GM19023 (cell line): Measurements from ENCODE around the gene EGF.
A peak's percentile ranks its signal among the peaks of the same experiment; 100 is the strongest.
"Not testable (repeated sequence)": the region's sequence is repeated elsewhere in the genome, so short reads cannot be mapped to it uniquely, and the experiment has no call there.

Experiments used
- ATAC-seq: cut with Tn5 transposase; IDR thresholded peaks from one replicate; pipeline ENCODE4 v1.9.1; 2021; ENCODE audit warnings: mild to moderate bottlenecking, moderate library complexity; ENCODE audit not compliant: unreplicated experiment

The EGF gene

DNA sequence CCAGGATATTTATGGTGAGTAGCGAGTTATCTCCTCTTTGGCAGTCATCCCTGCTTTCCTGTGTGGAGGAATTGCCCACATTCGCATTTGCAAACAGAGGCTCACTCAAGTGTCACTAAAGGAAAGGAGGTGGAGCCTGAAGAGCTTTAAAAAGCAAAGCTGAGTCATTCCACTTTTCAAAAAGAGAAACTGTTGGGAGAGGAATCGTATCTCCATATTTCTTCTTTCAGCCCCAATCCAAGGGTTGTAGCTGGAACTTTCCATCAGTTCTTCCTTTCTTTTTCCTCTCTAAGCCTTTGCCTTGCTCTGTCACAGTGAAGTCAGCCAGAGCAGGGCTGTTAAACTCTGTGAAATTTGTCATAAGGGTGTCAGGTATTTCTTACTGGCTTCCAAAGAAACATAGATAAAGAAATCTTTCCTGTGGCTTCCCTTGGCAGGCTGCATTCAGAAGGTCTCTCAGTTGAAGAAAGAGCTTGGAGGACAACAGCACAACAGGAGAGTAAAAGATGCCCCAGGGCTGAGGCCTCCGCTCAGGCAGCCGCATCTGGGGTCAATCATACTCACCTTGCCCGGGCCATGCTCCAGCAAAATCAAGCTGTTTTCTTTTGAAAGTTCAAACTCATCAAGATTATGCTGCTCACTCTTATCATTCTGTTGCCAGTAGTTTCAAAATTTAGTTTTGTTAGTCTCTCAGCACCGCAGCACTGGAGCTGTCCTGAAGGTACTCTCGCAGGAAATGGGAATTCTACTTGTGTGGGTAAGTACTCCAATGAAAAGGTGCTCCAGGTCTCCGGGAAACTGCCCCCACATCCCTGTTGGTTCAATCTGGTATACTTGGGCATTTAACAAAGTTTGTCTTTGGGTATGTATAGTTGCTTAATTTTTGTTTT is at the start of gene EGF:
Gene EGF (plus strand): TSS at position 178 of the 890 bp plus-strand sequence. CDS start 453 bp downstream, at position 631.
- ATAC-seq: no peak

DNA sequence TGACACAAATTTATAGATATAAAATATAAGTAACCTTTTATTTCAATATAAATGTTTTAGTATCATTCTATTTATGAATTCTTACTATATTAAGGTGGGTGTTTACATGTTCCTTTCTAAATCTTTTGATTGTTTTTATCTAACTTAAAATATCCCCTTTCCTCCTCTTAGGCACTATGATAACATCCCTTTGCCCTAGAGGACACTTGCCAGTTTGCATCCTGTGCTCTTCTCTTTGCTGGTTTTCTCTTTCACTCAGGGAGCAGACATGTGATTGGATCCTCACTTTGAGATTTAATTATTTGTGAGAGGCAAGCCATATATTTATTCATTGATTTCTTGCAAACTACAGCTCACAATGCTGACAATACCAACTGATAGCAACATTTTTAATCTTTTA is 48.5 kb upstream of the EGF start:
- ATAC-seq: no peak

DNA sequence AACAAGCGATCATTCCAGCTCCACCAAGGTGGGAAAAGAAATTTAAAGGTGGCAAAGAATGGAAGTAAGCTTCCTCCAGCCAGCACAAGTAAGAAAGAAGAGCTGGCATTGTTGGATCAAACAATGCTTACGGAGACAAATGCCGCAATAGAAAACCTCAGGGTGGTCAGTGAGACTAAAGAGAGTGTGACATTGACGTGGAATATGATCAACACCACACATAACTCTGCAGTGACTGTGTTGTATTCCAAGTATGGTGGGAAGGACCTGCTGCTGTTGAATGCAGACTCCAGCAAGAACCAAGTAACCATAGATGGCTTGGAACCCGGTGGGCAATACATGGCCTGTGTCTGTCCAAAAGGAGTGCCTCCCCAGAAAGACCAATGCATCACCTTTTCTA is 42.6 kb upstream of the EGF start:
- no peak for ATAC-seq

DNA sequence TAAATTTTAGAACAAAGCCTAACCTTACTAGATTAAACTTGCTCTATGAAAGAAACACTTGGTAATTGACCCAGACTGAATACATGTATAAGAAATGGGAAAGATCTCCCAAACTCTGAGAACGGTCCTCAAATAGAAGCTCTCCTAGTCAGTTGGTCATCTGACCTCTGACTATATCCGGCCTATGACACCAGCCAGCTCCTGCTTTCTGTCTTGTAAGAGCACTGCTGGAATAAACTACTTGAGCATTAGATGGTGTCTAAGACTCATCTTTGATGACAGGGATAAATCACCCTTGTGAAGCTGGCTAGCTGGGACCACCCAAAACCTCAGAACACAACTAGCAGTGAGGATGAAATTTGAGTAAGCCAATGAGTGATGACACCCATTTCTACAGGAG is 40.6 kb upstream of the EGF start:
- ATAC-seq: no peak

DNA sequence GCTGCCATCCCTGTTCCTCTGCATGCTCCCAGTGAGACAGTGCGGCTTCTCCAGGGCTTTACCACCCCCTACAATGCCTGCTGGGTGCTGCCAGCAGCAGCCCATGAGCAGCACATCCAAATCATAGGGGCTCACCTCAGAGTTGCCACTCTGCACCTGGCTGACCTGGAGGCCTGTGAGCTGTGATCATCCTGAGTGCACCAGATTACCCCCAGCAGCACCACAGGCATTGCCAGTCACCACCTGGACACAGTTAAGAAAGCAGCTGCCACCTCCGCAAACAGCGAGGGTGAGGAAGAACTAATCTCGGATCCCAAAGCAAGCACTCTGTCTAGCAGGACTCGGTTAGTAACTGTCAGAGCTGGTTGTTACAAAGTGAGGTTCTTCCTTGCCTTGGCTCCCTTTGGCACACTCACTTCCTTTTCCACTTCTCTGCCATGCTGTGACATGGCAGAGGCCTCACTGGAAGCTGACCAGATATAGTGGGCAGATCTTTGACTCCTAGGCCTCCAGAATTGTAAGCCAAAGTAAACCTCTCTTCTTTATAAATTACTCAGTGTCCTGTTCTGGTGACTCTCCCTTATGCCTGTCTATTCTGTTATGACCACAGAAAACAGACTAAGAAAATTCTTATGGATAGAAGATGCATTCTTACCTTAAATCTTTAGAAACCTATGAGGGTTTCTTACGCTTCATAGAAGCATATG is 39.6 kb upstream of the EGF start:
- no peak for ATAC-seq

DNA sequence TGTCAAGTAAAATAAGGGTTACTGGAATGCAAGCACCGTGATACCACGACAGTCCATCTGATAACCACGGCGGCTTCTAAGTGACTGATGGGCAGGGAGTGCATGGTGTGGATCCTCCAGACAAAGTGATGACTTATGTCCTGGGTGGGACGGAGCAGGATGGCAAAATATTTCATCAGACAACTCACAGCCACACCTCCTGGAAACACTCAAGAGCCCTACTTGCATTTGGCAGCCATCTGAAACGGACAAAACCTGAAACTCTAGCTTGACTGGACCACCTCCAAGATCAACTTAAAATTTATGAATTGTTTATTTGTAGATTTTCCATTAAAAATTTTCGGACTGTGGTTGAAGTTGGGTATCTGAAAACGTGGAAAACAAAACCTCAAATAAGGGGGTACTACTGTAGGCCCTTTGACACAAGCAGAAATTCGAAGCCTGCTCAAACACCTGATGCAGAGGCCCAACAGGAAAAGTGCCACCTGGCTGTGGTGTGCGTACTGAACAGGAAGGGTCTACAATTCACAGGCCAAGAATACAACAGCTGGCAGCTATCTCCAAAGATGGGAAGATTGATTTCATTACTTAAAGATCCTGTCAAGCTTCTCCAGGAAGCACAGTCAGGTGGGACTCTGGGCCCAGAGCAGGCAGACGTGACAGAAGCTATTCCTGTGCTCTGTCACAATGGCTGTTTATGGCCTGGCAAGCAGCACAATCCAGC is 38.7 kb upstream of the EGF start:
- ATAC-seq: no peak

DNA sequence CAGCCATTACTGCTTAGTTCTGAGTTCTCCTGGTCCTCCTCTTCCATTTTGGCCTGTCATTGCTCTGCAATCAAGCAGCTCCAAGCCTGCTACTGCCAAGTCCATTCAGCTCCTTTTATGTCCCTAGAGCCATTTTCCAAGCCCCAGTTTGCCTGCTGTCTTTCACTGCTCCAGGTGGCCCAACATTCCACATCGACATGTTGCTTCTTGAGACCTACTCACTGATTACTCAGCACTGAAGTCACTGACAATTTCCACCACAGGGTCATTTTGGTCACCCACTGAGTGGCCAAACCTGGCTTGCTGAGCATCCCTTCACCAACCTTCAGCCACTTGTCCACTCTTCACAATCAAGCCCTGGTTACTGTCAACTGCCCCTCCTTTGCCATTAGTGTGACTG is 37.6 kb upstream of the EGF start:
- no peak for ATAC-seq

DNA sequence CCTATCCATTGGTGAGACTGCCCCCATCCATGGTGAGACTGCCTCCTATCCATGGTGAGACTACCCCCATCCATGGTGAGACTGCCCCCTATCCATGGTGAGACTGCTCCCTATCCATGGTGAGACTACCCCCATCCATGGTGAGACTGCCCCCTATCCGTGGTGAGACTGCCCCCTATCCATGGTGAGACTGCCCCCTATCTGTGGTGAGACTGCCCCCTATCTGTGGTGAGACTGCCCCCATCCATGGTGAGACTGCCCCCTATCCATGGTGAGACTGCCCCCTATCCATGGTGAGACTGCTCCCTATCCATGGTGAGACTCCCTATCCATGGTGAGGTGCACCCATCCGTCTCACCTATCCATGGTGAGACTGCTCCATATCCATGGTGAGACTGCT is 37.1 kb upstream of the EGF start:
- ATAC-seq: not testable (repeated sequence)

DNA sequence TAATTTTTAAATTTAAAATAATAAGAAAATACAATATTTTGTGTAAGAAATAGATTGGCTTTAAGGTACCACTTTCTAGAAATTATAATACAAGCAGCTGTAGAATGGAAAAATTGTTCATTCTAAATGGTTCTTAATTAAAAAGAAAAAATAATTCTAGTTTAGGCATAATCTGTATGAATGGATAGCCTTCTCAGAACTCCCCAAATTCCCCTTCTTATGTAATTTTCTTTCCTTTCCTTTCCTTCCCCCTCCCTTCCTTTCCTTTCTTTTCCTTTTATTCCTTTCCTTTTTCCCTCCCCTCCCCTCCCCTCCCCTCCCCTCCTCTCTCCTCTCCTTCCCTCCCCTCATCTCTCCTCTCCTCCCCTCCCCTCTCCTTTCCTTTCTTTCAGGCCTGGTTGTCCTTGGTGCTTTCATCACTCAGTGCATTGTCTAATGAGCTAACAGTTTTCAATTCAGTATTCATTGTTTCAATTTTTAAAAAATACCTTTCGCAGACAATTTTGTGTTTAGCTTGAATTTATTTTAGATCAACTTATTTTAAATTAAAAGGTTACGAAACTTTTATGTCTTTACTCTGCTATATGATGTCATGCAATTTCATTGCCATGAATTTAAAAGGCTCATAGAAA is 35.9 kb upstream of the EGF start:
- no peak for ATAC-seq

DNA sequence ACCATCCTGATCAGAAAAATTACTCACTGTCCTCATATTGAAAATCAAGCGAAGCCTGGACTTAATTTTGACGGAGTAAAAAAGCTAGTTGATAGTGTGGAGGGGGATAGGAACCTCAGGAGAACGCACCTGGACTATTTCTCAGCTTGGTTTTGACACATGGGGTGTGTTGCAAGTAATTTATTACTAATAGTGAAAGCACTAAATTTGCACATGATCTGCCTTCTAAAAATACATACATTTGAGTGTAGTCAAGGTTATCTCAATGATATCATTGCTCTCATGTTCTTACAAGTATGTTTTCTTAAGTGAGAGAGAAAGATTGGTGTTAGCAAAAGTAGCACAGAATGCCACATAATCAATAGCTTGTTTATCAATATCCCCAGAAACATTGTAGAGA is 35.3 kb upstream of the EGF start:
- peak; percentile 68 for ATAC-seq

DNA sequence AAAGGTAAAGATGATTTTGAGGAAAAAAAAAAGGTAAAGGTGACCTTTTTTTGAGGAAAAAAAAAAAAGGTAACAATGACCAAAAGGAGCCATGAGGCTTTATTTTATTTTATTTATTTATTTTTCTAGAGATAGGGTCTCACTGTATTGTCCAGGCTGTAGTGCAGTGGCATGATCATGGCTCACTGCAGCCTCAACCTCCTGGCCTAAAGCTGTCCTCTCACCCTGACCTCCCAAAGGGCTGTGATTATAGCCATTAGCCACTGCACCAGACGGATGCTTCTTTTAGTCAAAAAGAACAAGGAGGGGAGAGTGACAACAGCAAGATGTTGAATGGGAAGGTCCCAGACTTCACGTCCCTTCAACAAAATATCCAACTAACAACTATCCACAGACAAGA is 34.3 kb upstream of the EGF start:
- no peak for ATAC-seq

DNA sequence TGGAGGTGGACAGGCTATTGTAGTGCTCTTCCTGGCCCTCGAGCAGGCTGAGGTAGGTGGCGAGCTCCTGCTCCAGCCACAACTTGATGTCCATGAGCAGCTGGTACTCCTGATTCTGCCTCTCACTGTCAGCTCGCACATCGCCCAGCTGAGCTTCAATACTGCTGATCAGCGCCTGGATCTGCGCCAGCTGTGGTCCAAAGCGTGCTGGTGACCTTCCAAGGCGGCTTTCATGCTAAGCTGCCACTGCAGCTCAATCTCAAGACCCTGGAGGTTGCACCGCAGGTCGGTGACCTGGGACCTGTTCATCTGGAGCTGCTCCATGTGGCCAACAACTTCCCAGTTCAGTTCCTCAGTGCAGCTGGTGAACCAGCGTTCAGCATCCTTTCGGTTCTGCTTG is 33.6 kb upstream of the EGF start:
- no peak for ATAC-seq

DNA sequence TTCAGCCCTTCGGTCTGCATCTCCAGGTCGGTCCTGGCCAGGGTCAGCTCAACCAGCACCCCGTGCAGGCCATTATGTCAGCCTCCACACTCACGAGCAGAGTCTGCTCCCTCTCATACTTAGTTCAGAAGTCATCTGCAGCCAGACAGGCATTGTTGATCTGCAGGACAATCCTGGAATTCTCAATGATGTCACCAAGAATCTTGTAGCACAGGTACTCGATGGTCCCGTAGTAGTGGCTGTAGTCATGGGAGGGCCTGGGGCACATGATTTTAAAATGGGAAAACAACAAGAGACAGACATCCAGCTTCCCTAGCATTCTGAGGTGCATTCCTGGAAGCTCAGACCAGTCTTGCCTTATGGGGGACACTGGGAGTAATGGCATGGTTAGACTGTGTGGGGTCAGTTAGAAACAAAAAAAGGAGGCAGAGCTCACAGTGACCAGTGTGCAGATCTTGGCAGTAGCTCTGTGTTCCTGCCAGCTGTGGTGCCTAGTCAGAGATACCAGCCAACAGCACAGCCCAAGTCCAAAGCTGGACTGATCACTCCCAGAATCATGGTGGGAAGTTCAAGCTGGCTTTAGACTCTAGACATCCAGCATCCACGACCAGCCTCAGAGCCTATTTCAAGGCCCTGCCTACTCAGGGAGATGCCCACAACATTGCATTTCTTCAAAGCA is 32.9 kb upstream of the EGF start:
- no peak for ATAC-seq

DNA sequence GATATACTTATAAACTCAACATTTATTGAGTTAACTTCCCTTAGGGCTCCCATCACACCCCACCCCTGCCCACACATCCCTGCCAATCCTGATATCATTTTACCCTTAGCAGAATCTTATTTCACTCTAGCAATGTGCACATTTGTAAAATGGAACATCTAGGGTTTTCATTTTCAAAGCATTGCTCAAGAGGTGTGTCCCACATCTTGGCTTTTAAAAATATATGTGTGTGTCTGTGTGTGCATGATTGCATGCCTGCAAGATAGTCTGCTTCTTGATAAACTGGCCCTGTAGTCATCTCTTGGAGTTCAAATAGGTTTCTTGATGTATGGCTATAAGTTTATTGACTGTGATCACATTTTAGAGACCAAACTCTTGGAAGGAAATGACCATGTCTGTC is 26.4 kb upstream of the EGF start:
- no peak for ATAC-seq

DNA sequence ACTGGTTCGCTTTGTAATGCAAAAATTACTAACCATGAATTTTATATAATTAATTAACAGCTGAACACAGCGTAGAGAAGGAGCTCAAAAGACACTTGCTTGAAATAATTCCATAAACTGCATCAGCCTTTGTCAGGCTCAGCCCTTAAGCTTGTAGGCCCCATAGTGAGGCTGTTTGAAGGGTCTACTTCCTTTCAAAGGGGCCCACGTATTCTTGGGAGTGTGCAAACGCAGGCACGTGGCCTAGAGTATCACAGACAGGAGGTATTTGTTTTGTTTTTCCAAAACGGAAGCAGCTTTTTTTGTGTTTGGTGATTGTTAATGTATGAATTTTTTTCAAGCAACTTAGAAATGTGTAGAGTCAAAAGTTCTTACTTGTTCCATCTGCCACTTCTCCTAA is 25.6 kb upstream of the EGF start:
- no peak for ATAC-seq

DNA sequence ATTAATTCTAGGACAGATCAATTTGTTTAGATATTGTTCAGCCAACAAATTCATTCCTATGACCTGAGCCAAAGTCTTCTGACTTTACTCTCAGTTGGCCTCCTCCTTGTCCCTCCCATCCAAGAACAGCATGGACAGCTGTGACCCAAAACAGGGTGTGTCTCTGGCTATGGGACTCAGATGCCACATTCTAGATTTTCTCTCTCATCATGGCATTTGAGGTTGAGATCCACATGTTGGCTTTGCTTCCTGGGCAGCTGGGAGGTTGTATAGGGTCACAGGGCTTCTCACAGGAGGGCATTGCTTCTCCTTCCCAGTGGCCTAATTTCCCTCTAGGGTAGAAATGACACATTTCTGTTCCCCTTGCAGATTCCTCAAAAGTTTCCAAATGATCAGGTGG is 22.6 kb upstream of the EGF start:
- ATAC-seq: no peak

DNA sequence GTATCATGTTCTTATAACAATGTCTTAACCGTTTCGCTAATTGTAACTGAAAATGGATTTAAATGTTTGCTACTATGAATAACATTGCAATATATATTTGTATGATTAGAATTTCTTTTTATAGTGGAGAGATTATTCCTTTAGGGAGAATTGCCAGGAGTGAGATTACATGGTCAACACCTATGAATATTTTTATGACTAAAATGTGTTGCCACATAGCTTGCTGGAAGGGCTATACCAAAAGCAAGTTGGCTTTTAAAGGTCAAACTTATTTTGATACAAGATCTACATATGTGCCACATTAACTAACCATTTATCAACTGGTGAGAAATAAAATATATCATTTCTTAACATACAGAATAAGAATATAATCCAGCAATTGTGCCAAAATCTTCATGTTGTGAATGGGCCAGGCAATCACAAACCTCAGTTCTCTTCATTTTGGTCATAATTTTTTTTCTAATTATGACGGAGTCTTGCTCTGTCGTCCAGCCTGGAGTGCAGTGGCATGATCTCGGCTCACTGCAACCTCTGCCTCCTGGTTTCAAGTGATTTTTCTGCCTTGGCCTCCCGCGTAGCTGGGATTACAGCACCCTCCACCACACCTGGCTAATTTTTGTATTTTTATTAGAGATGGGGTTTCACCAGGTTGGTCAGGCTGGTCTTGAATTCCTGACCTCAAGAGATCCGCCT is 10.0 kb upstream of the EGF start:
- ATAC-seq: no peak

DNA sequence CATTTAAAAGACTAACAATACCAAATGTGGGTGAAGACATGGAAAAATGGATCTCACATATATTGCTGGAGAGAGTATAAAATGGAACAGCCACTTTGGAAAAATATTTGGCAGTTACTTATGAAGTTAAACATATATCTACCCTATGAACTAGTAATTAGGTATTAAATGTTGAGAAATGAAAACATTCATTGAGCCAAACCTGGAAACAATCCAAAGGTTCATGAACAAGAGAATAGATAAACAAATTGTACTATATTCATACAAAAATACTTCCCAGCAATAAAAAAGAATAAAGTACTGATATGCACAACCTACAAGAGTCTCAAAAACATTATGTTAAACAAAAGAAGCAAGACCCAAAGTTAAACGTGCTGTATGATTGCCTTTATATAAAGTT is 4.0 kb upstream of the EGF start:
- ATAC-seq: no peak

DNA sequence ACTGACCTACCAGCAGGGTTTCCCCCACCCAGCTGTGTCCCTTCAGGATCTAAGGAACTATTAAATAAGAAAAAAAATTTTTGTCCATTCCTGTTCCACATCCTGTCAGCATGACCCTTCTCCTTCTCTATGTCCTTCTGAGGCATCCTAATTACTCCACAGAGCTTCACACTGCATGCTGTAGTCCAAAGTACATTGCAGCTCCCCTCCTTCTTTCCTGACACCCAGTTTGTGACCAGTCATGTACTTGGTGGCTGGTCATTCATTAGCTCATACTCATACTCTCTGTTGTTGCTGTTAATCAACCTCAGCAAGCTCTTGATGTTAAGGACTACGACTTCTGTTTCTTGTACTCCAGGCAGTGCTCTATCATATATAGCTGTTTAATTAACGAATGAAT is 2.4 kb upstream of the EGF start:
- no peak for ATAC-seq

DNA sequence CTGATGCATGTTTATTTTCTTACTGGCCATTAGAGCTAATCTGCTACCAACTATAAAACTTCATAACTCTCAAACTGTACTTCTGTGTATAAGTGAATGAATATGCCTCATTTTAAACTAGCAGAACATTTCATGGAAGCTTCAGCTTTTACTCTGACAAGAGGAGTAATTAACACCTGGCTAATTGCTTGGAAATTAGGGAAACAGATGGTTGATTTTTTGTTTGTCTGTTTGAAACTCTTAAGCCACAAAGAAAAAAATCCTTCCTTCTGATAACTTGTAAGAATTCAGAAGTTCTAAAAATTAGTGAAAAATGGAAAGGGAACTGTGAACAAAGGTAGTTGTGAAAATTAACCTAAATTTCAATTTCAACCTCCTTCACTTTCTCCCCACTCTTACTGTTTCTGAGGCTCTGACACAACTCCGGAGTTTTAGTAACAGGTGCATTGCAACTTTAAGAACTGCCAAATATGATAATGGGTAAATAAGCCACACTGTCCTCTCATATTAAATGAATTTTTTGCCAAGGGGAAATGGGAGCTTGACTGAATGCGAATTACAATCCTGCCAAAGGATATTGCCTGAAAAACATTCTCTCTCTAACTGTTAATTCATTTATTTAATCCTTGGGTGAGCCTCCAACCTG is 1.0 kb downstream of the EGF start:
- ATAC-seq: no peak
